ENCODE results near the gene MPZL3.

MPZL3 gene

GRCh38 chr11:118264569-118265465 is 12.7 kb upstream of the MPZL3 start:
- no peak for DNase-seq

GRCh38 chr11:118263695-118264568 is 11.8 kb upstream of the MPZL3 start, which contains the start of gene MPZL2:
MPZL2 (minus strand) TSS chr11:118264297; CDS start chr11:118264153, 144 bp downstream.
- peak; percentile 34 for DNase-seq

- DNase-seq = no peak
These were observed 10.9 kb upstream of the MPZL3 start for GRCh38 chr11:118263112-118263511.

GRCh38 chr11:118260353-118260752 is 8.2 kb upstream of the MPZL3 start:
- DNase-seq = no peak

GRCh38 chr11:118259138-118259537 is 7.0 kb upstream of the MPZL3 start:
- no peak for DNase-seq

GRCh38 chr11:118258410-118258809 is 6.2 kb upstream of the MPZL3 start:
- no peak for DNase-seq

- DNase-seq = no peak
These were observed 523 bp upstream of the MPZL3 start for GRCh38 chr11:118252688-118253087.

- DNase-seq = no peak
These were observed 5.1 kb downstream of the MPZL3 start for GRCh38 chr11:118247041-118247440.

GRCh38 chr11:118245936-118246562 is 6.1 kb downstream of the MPZL3 start:
- no peak for DNase-seq

- DNase-seq = no peak
These were observed 8.0 kb downstream of the MPZL3 start for GRCh38 chr11:118243993-118244762.

GRCh38 chr11:118243161-118243560 is 9.0 kb downstream of the MPZL3 start:
- no peak for DNase-seq

- no peak for DNase-seq
These were observed 10.4 kb downstream of the MPZL3 start for GRCh38 chr11:118241764-118242098.

- peak; percentile 38 for DNase-seq
These were observed 11.0 kb downstream of the MPZL3 start for GRCh38 chr11:118240999-118241763.

GRCh38 chr11:118239509-118240205 is 12.5 kb downstream of the MPZL3 start:
- no peak for DNase-seq

- DNase-seq = no peak
These were observed 13.2 kb downstream of the MPZL3 start for GRCh38 chr11:118238929-118239328.

- no peak for DNase-seq
These were observed 13.7 kb downstream of the MPZL3 start for GRCh38 chr11:118238421-118238820.

GRCh38 chr11:118236170-118236569 is 16.0 kb downstream of the MPZL3 start:
- DNase-seq = no peak

GRCh38 chr11:118234833-118235232 is 17.3 kb downstream of the MPZL3 start:
- no peak for DNase-seq

- no peak for DNase-seq
These were observed 18.3 kb downstream of the MPZL3 start for GRCh38 chr11:118233850-118234249.

GRCh38 chr11:118233377-118233776 is 18.8 kb downstream of the MPZL3 start:
- DNase-seq = no peak

- peak; percentile 50 for DNase-seq
These were observed 19.5 kb downstream of the MPZL3 start for GRCh38 chr11:118232659-118233058.

Data from stimulated activated CD4-positive, alpha-beta T cell treated with anti-CD3 and anti-CD28 coated beads, Interleukin-4, amount 100 ng/mL, for 1 hour (primary cell).